Breast epithelium (tissue), 4 donors: ENCODE data around the gene RPS15. TPM values are rescaled to one million over a fixed set of nuclear protein-coding genes. Genes with fewer than 3 reads are reported as not detected.

ENCODE experiments used
- DNase-seq, 2 donors: peaks; one replicate each; pipeline ENCODE4 v3.0.0-alpha.2; 2019; ENCODE audit warnings: low spot score in 2 of 2
- H3K27ac ChIP-seq, 2 donors: fragments of 200-600 bp; sonication (generic) in 1 of 2; one replicate each; pipeline ENCODE4 v1.5.1; 2016 to 2019; ENCODE audit warnings: mild to moderate bottlenecking in 1 of 2
- H3K27me3 ChIP-seq, 2 donors: fragments of 200-600 bp; sonication (generic) in 1 of 2; one replicate each; pipeline versions ENCODE4 v1.5.1 to v1.6.0; 2017 to 2019; ENCODE audit warnings: control low read depth in 1 of 2, mild to moderate bottlenecking in 1 of 2
- H3K36me3 ChIP-seq: fragments of 200-600 bp; one replicate; pipeline ENCODE4 v1.5.1; 2019
- H3K4me1 ChIP-seq, 2 donors: fragments of 200-600 bp; sonication (generic); one replicate each; pipeline ENCODE4 v1.5.1; 2016 to 2019; ENCODE audit warnings: control low read depth in 1 of 2
- H3K4me3 ChIP-seq, 3 donors: fragments of 200-600 bp; sonication (generic); 1 replicate in 2 of 3; 2 replicates in 1 of 3; pipeline ENCODE4 v1.5.1; 2016 to 2019; ENCODE audit warnings: mild to moderate bottlenecking in 3 of 3, moderate library complexity in 2 of 3
- H3K9me3 ChIP-seq, 2 donors: fragments of 200-600 bp; sonication (generic) in 1 of 2; one replicate each; pipeline ENCODE4 v1.5.1; 2016 to 2019; ENCODE audit warnings: control low read depth in 1 of 2
- POLR2A ChIP-seq: fragments of 450-650 bp; IDR thresholded peaks from one replicate; pipeline ENCODE4 v1.6.1; 2016; ENCODE audit warnings: antibody characterized with exemption, mild to moderate bottlenecking, moderate library complexity
- POLR2AphosphoS5 ChIP-seq, 3 donors: sonication (generic); formaldehyde crosslinking; IDR thresholded peaks; one replicate each; pipeline ENCODE4 v1.6.1; 2017; ENCODE audit warnings: antibody characterized with exemption in 3 of 3
- intact Hi-C: fragments of 100-400 bp; cut with DNase I; formaldehyde crosslinking; loops from one replicate; pipeline ENCODE4 v1.15.1; 2023; ENCODE audit warnings: low total_unique reads
- total RNA-seq, 3 donors: library from RNA; depleted of rRNA; stranded (reverse); fragments of >200 nt; gene quantifications; one replicate each; pipeline ENCODE4 v1.1.0, GENCODE V29; 2016
- TF ChIP-seq, protein P1 (sequence below), 3 donors: fragments of 450-650 bp; IDR thresholded peaks; one replicate each; pipeline ENCODE4 v1.5.1; 2016 to 2017; ENCODE audit warnings: antibody characterized with exemption in 3 of 3, mild to moderate bottlenecking in 3 of 3, moderate library complexity in 3 of 3

The RPS15 gene
- total RNA-seq, 3 donors from 2014 or later, result 2,978 to 3,238 (median 2,982) TPM

DNA sequence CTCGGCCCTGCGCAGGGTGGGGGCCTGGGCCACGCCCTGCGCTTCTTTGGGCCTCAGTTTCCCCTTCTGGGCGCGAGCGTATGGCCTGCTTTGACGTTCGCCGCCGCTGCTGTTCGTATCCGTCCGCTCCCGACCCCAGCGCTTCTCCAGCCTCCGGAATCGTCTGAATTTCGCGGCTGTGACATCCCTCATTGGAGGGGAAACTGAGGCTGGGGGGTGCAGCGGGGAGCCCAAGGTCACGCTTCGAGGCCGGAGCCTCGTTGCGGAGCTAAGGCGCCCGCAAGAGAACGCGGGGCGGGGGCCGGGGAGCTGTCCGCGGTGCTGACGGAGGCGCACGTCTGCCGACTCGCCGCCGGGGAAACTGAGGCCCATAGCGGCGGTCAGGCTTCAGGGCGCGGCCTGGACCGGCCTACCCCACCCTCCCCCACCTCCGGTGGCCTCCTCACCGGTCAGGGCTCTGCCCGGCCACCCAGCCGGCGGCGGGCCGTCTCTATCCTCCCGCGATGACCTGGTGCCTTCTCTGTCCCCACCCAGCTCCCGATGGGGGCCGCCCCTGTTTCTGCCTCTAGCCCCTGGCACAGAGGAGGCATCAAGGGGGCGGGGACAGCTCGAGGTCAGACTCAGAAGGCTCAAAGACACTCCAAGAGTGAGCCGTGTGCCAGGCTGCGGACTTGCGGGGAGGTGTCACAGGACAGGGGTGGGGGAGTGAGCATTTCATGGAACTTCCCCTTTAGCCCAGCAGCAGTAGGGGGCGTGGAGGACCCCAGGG is 8.7 kb downstream of the RPS15 start:
- Histone ChIP-seq H3K4me1 (peaks cover 5 to 8% of the 10 kb centered on the region in 2 donors), H3K27me3 (peaks cover 37 to 63% of the 10 kb centered on the region in 2 donors), H3K4me3 (peak overlapping the region in 2 of 3 donors; percentile 46 to 66), H3K27ac (no peak overlapping the region), H3K36me3 (no peaks in the 10 kb centered on the region), H3K9me3 (no peaks in the 10 kb centered on the region)
- no peak for DNase-seq
- intact Hi-C loops, result loop anchor here (10.0 kb wide), 1 partner anchor 172 kb away; the partner anchor contains the start of gene FAM174C
- TF ChIP-seq, protein P1, sequence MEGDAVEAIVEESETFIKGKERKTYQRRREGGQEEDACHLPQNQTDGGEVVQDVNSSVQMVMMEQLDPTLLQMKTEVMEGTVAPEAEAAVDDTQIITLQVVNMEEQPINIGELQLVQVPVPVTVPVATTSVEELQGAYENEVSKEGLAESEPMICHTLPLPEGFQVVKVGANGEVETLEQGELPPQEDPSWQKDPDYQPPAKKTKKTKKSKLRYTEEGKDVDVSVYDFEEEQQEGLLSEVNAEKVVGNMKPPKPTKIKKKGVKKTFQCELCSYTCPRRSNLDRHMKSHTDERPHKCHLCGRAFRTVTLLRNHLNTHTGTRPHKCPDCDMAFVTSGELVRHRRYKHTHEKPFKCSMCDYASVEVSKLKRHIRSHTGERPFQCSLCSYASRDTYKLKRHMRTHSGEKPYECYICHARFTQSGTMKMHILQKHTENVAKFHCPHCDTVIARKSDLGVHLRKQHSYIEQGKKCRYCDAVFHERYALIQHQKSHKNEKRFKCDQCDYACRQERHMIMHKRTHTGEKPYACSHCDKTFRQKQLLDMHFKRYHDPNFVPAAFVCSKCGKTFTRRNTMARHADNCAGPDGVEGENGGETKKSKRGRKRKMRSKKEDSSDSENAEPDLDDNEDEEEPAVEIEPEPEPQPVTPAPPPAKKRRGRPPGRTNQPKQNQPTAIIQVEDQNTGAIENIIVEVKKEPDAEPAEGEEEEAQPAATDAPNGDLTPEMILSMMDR (IDR thresholded peaks at IDR 0.05), result no peak
- TF ChIP-seq POLR2AphosphoS5 (IDR thresholded peaks at IDR 0.05) (no peak), POLR2A (no peak)

DNA sequence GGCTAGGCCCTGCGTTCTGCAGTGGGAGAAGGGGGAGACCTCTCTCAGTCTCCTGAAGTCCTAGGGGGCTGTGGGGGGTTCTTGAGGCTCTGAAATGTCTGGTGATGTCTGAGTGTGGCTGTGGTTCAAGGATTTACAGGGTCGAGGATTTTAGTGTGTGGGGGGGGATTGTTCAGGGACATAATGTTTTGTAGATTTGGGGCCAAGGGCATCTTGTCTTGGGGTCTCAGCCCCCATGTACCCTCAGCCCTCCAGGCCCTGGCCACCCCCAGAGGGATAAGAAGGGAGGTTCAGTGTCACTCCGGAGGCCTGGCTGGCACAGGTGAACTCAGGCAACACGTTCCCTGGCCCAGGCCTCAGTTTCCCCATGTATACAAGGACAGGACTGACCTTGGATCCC is 9.3 kb downstream of the RPS15 start:
- Histone ChIP-seq H3K4me3 (no peak overlapping the region), H3K9me3 (no peaks in the 10 kb centered on the region), H3K27ac (no peak overlapping the region), H3K36me3 (no peaks in the 10 kb centered on the region), H3K4me1 (peaks cover 5 to 8% of the 10 kb centered on the region in 2 donors), H3K27me3 (peaks cover 40 to 69% of the 10 kb centered on the region in 2 donors)
- no peak for TF ChIP-seq POLR2AphosphoS5 (IDR thresholded peaks at IDR 0.05)
- TF ChIP-seq, protein P1 (IDR thresholded peaks at IDR 0.05), result no peak
- no peak for TF ChIP-seq POLR2A
- intact Hi-C loops, result loop anchor here (10.0 kb wide), 1 partner anchor 173 kb away; the partner anchor contains the start of gene FAM174C
- DNase-seq, result no peak

- no peak for DNase-seq
- no peak for TF ChIP-seq POLR2AphosphoS5 (IDR thresholded peaks at IDR 0.05)
- TF ChIP-seq, protein P1 (IDR thresholded peaks at IDR 0.05), result no peak
- no peak for TF ChIP-seq POLR2A
- no peak overlapping the region for H3K4me3 ChIP-seq
- peaks cover 45 to 73% of the 10 kb centered on the region in 2 donors for H3K27me3 ChIP-seq
- H3K9me3 ChIP-seq, result no peaks in the 10 kb centered on the region
- intact Hi-C loops, result loop anchor here (10.0 kb wide), 1 partner anchor 173 kb away; the partner anchor contains the start of gene FAM174C
- H3K36me3 ChIP-seq, result no peaks in the 10 kb centered on the region
- H3K27ac ChIP-seq, result no peak overlapping the region
- H3K4me1 ChIP-seq, result peaks cover 6 to 8% of the 10 kb centered on the region in 2 donors
These were observed 9.7 kb downstream of the RPS15 start for GRCh38 chr19:1447944-1448343.

DNA sequence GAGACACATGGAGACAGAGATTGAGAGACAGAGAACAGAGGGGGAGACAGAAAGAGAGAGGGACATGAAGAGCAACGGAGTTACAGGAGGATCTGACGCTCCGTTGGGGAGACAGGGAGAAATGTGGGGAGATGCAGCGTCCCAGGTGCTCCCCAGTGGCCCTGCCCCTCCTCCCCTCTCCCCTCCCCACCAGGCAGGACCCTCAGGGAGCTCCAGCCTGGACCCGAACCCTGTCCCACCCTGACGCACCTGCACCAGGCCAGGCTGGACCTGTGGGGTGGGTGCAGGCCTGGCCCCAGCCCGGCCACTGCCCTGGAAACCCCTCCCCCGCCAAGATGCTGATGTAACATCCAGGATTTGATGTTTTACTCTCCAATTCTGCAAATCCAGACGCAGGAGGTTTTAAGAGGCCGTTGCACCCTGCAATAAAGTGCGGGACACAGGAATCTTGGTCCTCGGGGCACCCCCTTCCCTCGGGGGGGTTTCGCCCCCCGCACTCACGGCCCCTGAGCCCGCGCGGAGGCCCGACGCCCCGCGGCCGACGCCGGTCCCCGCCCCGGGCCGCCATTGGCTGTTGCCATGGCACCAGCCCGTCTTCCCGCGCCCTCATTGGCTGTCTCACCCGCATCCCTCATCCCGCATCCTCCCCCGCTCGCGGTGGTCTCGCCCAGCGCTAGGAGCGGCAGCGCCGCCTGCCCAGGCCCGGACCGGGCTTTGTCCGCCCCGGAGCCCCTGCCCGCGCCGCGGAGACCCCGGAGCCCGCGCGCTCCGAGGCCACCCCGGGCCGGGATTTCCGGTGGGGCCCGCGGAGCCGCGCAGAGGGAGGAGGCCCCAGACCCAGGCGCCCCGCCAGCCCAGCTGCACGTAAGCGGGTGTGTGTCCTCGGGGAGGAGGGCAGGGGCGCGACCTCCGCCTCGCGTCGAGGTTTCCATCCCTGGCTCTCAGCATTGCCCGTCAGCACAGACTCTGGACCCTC is 11.6 kb downstream of the RPS15 start, which contains the start of gene APC2:
Gene APC2, plus strand, starts transcription at position 655 of the 976 bp plus-strand sequence. CDS start 2,881 bp downstream, outside the sequence.
- Histone ChIP-seq H3K4me3 (no peak within 1 kb of the TSS), H3K27me3 (peaks cover 46 to 83% of the 10 kb centered on the region in 2 donors), H3K27ac (no peak within 1 kb of the TSS), H3K4me1 (peaks cover 11 to 13% of the 10 kb centered on the region in 2 donors), H3K9me3 (no peaks in the 10 kb centered on the region), H3K36me3 (no peaks in the 10 kb centered on the region)
- intact Hi-C loops, result loop anchor here (10.0 kb wide), 1 partner anchor 175 kb away; the partner anchor contains the start of gene FAM174C
- no peak for DNase-seq
- TF ChIP-seq POLR2AphosphoS5 (IDR thresholded peaks at IDR 0.05) (no peak), POLR2A (no peak)
- TF ChIP-seq, protein P1 (IDR thresholded peaks at IDR 0.05), result no peak
